Measurements from ENCODE around the gene AFAP1L1. TPM values are rescaled to one million over a fixed set of nuclear protein-coding genes. Genes with fewer than 3 reads are reported as not detected.

The AFAP1L1 gene
- total and polyA plus RNA-seq, 9 of the 15 experiments (the other 6 are each of a cell fraction or from before 2014, with no cell fraction given): 0.01 to 0.12 (median 0.03) TPM; not detected in 4

- FAIRE-seq (no peak), ATAC-seq (no peak), DNase-seq (ENCODE audit: extremely low read depth in 1 of 4, low spot score in 3 of 4) (no peak)
- in situ Hi-C loops (cut with MboI) (no loop called here), intact Hi-C loops (cut with micrococcal nuclease) (no loop called here)
- POLR2A ChIA-PET: interaction anchor here (1.3 kb wide), 1 partner anchor 10 kb away, joined by 5 read pairs; no protein-coding TSS in a partner anchor
- no peak overlapping the region for H2AFZ ChIP-seq (ENCODE audit: low read depth, low read length)
- 0 out of 3 replicates have a peak, but pooled peaks cover under 1% of the 10 kb centered on the region for H3K36me3 ChIP-seq (ENCODE audit: control insufficient read depth, insufficient read depth, low read length)
- no peaks in the 10 kb centered on the region; a peak in 1 of 5 replicates for H3K27me3 ChIP-seq (ENCODE audit: control insufficient read depth in 2 of 2, insufficient read depth in 2 of 2, low read length in 2 of 2)
- no peaks in the 10 kb centered on the region for H3K9me3 ChIP-seq (replicated peaks; ENCODE audit: control insufficient read depth, insufficient read depth, low read depth, low read length)
- 0 out of 4 replicates have a peak overlapping the region, but pooled peaks of 1 of the 2 experiments have one; percentile 8 for H3K9ac ChIP-seq (ENCODE audit: insufficient read depth in 1 of 2, low read depth in 2 of 2, low read length in 2 of 2)
- no peak overlapping the region for H3K27ac ChIP-seq (ENCODE audit: extremely low read depth, low read depth, low read length)
- H3K4me1 ChIP-seq (replicated peaks in 1 of 2; ENCODE audit: control insufficient read depth in 2 of 2, insufficient read depth in 2 of 2, low read length in 2 of 2): peaks cover 3% of the 10 kb centered on the region in 2 experiments; a peak in 1 of 5 replicates
- H3K79me2 ChIP-seq (ENCODE audit: control insufficient read depth, insufficient read depth, low read length): peaks cover 20% of the 10 kb centered on the region
- H3K4me3 ChIP-seq: no peak overlapping the region
- no TSS peak for BruUV-seq (replicated peaks)
- CTCF ChIA-PET (ENCODE audit: low intra/inter-chr PET ratio): no interaction called here
- H3K4me2 ChIP-seq (ENCODE audit: insufficient read depth, low read length): no peak overlapping the region
- no peaks in the 10 kb centered on the region for H4K20me1 ChIP-seq (replicated peaks; ENCODE audit: control insufficient read depth, insufficient read depth, low read length)
- H3K9me1 ChIP-seq (ENCODE audit: control insufficient read depth, insufficient read depth, low read length): no peaks in the 10 kb centered on the region
- no peak for TF ChIP-seq NCOA1 (IDR thresholded peaks at IDR 0.05; ENCODE audit: low read depth)
- no peak for TF ChIP-seq NR4A1 (CRISPR knock-in tag; IDR thresholded peaks at IDR 0.05)
- no peak for TF ChIP-seq NR4A1 (tag; IDR thresholded peaks at IDR 0.05)
- no peak for TF ChIP-seq IRF1 (CRISPR knock-in tag; IDR thresholded peaks at IDR 0.05; ENCODE audit: borderline replicate concordance)
- TF ChIP-seq BHLHE40 (IDR thresholded peaks at IDR 0.05; ENCODE audit: low read length): no peak
- no peak for TF ChIP-seq MGA (IDR thresholded peaks at IDR 0.05)
- no peak for TF ChIP-seq ZNF695 (CRISPR knock-in tag; IDR thresholded peaks at IDR 0.05)
- TF ChIP-seq E2F4 (CRISPR knock-in tag; IDR thresholded peaks at IDR 0.05; ENCODE audit: low read depth): no peak
- no peak for TF ChIP-seq SMAD4 (CRISPR knock-in tag; conservative IDR thresholded peaks at IDR 0.05)
- TF ChIP-seq RFX7 (CRISPR knock-in tag; IDR thresholded peaks at IDR 0.05): no peak
Measured at GRCh38 chr5:149341876-149342275, 70.2 kb downstream of the AFAP1L1 start.

Data from K562 (cell line).